Astrocyte (in vitro differentiated cells and primary cell): Measurements from ENCODE around the gene PDE6G. TPM values are rescaled to one million over a fixed set of nuclear protein-coding genes. Genes with fewer than 3 reads are reported as not detected.

Experiments
- DNase-seq: peaks from one replicate; pipeline ENCODE4 v3.0.0-alpha.2; 2010; ENCODE audit warnings: low read depth
- FAIRE-seq: peaks from 2 replicates; lab custom pipeline; 2011; peaks lifted over from hg19 to GRCh38; lab: Jason Lieb, UNC
- H2AFZ ChIP-seq: 2 replicates; pipeline ENCODE4 v1.6.0; 2012; ENCODE audit warnings: low read depth, low read length, inconsistent platforms
- H3K27ac ChIP-seq: 2 replicates; pipeline ENCODE4 v1.5.1; 2011; ENCODE audit warnings: low read depth, low read length, inconsistent platforms
- H3K27me3 ChIP-seq: 2 replicates; pipeline ENCODE4 v1.6.0; 2011; ENCODE audit warnings: low read length, inconsistent platforms; ENCODE audit not compliant: insufficient read depth
- H3K36me3 ChIP-seq: 2 replicates; pipeline ENCODE4 v1.5.1; 2011; ENCODE audit warnings: low read length, inconsistent platforms; ENCODE audit not compliant: insufficient read depth
- H3K4me1 ChIP-seq: 2 replicates; pipeline ENCODE4 v1.5.1; 2011; ENCODE audit warnings: low read length, inconsistent platforms; ENCODE audit not compliant: insufficient read depth
- H3K4me2 ChIP-seq: 2 replicates; pipeline ENCODE4 v1.6.0; 2012; ENCODE audit warnings: low read length, inconsistent platforms
- H3K4me3 ChIP-seq: 2 replicates; pipeline ENCODE4 v1.5.1; 2011; ENCODE audit warnings: low read depth, mild to moderate bottlenecking, low read length, inconsistent platforms; ENCODE audit not compliant: insufficient read depth
- H3K79me2 ChIP-seq: 2 replicates; pipeline ENCODE4 v1.6.0; 2012; ENCODE audit warnings: mild to moderate bottlenecking, low read length, inconsistent platforms; ENCODE audit not compliant: insufficient read depth
- H3K9ac ChIP-seq: 2 replicates; pipeline ENCODE4 v1.6.0; 2012; ENCODE audit warnings: mild to moderate bottlenecking, low read length, inconsistent platforms
- H3K9me3 ChIP-seq: 2 replicates; pipeline ENCODE4 v1.5.1; 2012; ENCODE audit warnings: low read depth, mild to moderate bottlenecking, low read length, inconsistent platforms; ENCODE audit not compliant: insufficient read depth
- H4K20me1 ChIP-seq: 2 replicates; pipeline ENCODE4 v1.6.0; 2012; ENCODE audit warnings: low read length, inconsistent platforms; ENCODE audit not compliant: insufficient read depth
- H3K27ac Mint-ChIP-seq: one replicate; pipeline ENCODE4 v1.8.0; 2021; ENCODE audit warnings: mild to moderate bottlenecking, mixed read lengths; ENCODE audit not compliant: unreplicated experiment
- H3K27me3 Mint-ChIP-seq: one replicate; pipeline ENCODE4 v1.8.0; 2021; ENCODE audit warnings: low read depth, mixed read lengths; ENCODE audit not compliant: unreplicated experiment
- H3K36me3 Mint-ChIP-seq: one replicate; pipeline ENCODE4 v1.8.0; 2021; ENCODE audit warnings: low read depth, mixed read lengths; ENCODE audit not compliant: unreplicated experiment
- H3K4me1 Mint-ChIP-seq: one replicate; pipeline ENCODE4 v1.8.0; 2021; ENCODE audit warnings: low read depth, mixed read lengths; ENCODE audit not compliant: unreplicated experiment
- H3K4me3 Mint-ChIP-seq: one replicate; pipeline ENCODE4 v1.8.0; 2021; ENCODE audit warnings: mild to moderate bottlenecking, moderate library complexity, mixed read lengths; ENCODE audit not compliant: unreplicated experiment
- H3K9me3 Mint-ChIP-seq: one replicate; pipeline ENCODE4 v1.8.0; 2021; ENCODE audit warnings: mild to moderate bottlenecking, mixed read lengths; ENCODE audit not compliant: unreplicated experiment
- CTCF ChIP-seq: IDR thresholded peaks from 2 replicates; pipeline ENCODE4 v1.5.1; 2011; ENCODE audit warnings: low read depth, mild to moderate bottlenecking, inconsistent platforms, low read length, moderate library complexity; ENCODE audit not compliant: insufficient read depth
- EZH2 ChIP-seq: IDR thresholded peaks from 2 replicates; pipeline ENCODE4 v1.6.1; 2012; ENCODE audit warnings: mild to moderate bottlenecking, low read length, inconsistent platforms; ENCODE audit not compliant: insufficient read depth
- total RNA-seq: library from RNA; stranded (reverse); gene quantifications from 2 replicates; pipeline ENCODE4 v1.2.1, GENCODE V29; 2021

PDE6G gene
- total RNA-seq, 1 donor from 2014 or later, result not detected

- H3K4me3 Mint-ChIP-seq, result no peak overlapping the region
- H3K36me3 Mint-ChIP-seq, result peaks cover 8% of the 10 kb centered on the region
- Histone ChIP-seq H3K27ac (no peak overlapping the region), H3K9me3 (no peaks in the 10 kb centered on the region), H3K9ac (no peak overlapping the region), H3K36me3 (peaks cover 11% of the 10 kb centered on the region), H3K4me2 (no peak overlapping the region), H3K79me2 (peaks cover 25% of the 10 kb centered on the region), H3K4me3 (no peak overlapping the region), H2AFZ (no peak overlapping the region), H3K4me1 (no peaks in the 10 kb centered on the region), H3K27me3 (no peaks in the 10 kb centered on the region), H4K20me1 (peaks cover 44% of the 10 kb centered on the region)
- FAIRE-seq (no peak), DNase-seq (no peak)
- peaks cover 3% of the 10 kb centered on the region for H3K4me1 Mint-ChIP-seq
- H3K9me3 Mint-ChIP-seq, result no peaks in the 10 kb centered on the region
- no peaks in the 10 kb centered on the region for H3K27me3 Mint-ChIP-seq
- H3K27ac Mint-ChIP-seq, result no peak overlapping the region
- TF ChIP-seq CTCF (no peak), EZH2 (no peak)
These were observed 17.4 kb upstream of the PDE6G start for GRCh38 chr17:81673561-81674258.

GRCh38 chr17:81672954-81673353 is 16.6 kb upstream of the PDE6G start:
- Histone ChIP-seq H3K4me1 (peaks cover 4% of the 10 kb centered on the region), H4K20me1 (peaks cover 44% of the 10 kb centered on the region), H3K79me2 (peaks cover 33% of the 10 kb centered on the region), H3K9ac (no peak overlapping the region), H3K9me3 (no peaks in the 10 kb centered on the region), H2AFZ (no peak overlapping the region), H3K27me3 (no peaks in the 10 kb centered on the region), H3K4me3 (no peak overlapping the region), H3K4me2 (no peak overlapping the region), H3K27ac (no peak overlapping the region), H3K36me3 (peaks cover 11% of the 10 kb centered on the region)
- Mint-ChIP-seq H3K4me3 (no peak overlapping the region), H3K36me3 (peaks cover 11% of the 10 kb centered on the region), H3K4me1 (peaks cover 8% of the 10 kb centered on the region), H3K9me3 (no peaks in the 10 kb centered on the region), H3K27ac (no peak overlapping the region), H3K27me3 (no peaks in the 10 kb centered on the region)
- DNase-seq (no peak), FAIRE-seq (no peak)
- no peak for TF ChIP-seq EZH2
- TF ChIP-seq CTCF, result no peak

GRCh38 chr17:81672504-81672903 is 16.2 kb upstream of the PDE6G start:
- Histone ChIP-seq H3K9me3 (no peaks in the 10 kb centered on the region), H3K9ac (no peak overlapping the region), H4K20me1 (peaks cover 44% of the 10 kb centered on the region), H3K4me3 (no peak overlapping the region), H3K79me2 (peaks cover 37% of the 10 kb centered on the region), H3K27me3 (no peaks in the 10 kb centered on the region), H3K36me3 (peaks cover 11% of the 10 kb centered on the region), H2AFZ (no peak overlapping the region), H3K4me2 (no peak overlapping the region), H3K4me1 (peaks cover 8% of the 10 kb centered on the region), H3K27ac (no peak overlapping the region)
- DNase-seq (no peak), FAIRE-seq (no peak)
- H3K27me3 Mint-ChIP-seq, result no peaks in the 10 kb centered on the region
- H3K4me1 Mint-ChIP-seq, result peaks cover 13% of the 10 kb centered on the region
- peaks cover 9% of the 10 kb centered on the region for H3K36me3 Mint-ChIP-seq
- H3K4me3 Mint-ChIP-seq, result no peak overlapping the region
- no peak for TF ChIP-seq CTCF
- no peak for TF ChIP-seq EZH2
- H3K27ac Mint-ChIP-seq, result no peak overlapping the region
- no peaks in the 10 kb centered on the region for H3K9me3 Mint-ChIP-seq
